CD14-positive monocyte (primary cell): ENCODE results near the gene AKAP9. TPM values are rescaled to one million over a fixed set of nuclear protein-coding genes. Genes with fewer than 3 reads are reported as not detected.

Experiments
- DNase-seq, 3 donors: peaks; one replicate each; pipeline ENCODE4 v3.0.0-alpha.2; 2011 to 2022
- H2AFZ ChIP-seq: 2 replicates; pipeline ENCODE4 v1.6.0; 2012; ENCODE audit warnings: mild to moderate bottlenecking, low read depth, low read length, inconsistent platforms; ENCODE audit not compliant: insufficient read depth, poor library complexity, severe bottlenecking
- H3K27ac ChIP-seq, 2 donors: 1 replicate in 1 of 2; 2 replicates in 1 of 2; pipeline ENCODE4 v1.5.1; 2012 to 2013; ENCODE audit warnings: low read length in 2 of 2, control low read depth in 1 of 2, inconsistent platforms in 1 of 2, low read depth in 1 of 2, mild to moderate bottlenecking in 1 of 2
- H3K27me3 ChIP-seq, 2 donors: one replicate each; pipeline versions ENCODE4 v1.6.0 to v1.6.1; 2011 to 2013; ENCODE audit warnings: low read length in 2 of 2; ENCODE audit not compliant: control insufficient read depth in 2 of 2, insufficient read depth in 2 of 2
- H3K36me3 ChIP-seq, 2 donors: replicated peaks in 1 of 2; 1 replicate in 1 of 2; 2 replicates in 1 of 2; pipeline versions ENCODE4 v1.5.1 to v1.6.1; 2012 to 2013; ENCODE audit warnings: low read length in 2 of 2, control low read depth in 1 of 2, inconsistent platforms in 1 of 2, mild to moderate bottlenecking in 1 of 2; ENCODE audit not compliant: insufficient read depth in 2 of 2, control insufficient read depth in 1 of 2
- H3K4me1 ChIP-seq, 2 donors: 1 replicate in 1 of 2; 2 replicates in 1 of 2; pipeline versions ENCODE4 v1.5.1 to v1.6.1; 2012 to 2013; ENCODE audit warnings: low read length in 2 of 2, control low read depth in 1 of 2, inconsistent platforms in 1 of 2, mild to moderate bottlenecking in 1 of 2, moderate library complexity in 1 of 2; ENCODE audit not compliant: insufficient read depth in 2 of 2, control insufficient read depth in 1 of 2
- H3K4me2 ChIP-seq: replicated peaks from 2 replicates; pipeline ENCODE3; 2012; ENCODE audit warnings: low read length, moderate library complexity, mild to moderate bottlenecking; ENCODE audit not compliant: poor library complexity, severe bottlenecking; ENCODE audit errors: extremely low read depth
- H3K4me3 ChIP-seq, 3 experiments: fragments of 200-600 bp in 1 of 3; sonication (generic) in 1 of 3; replicated peaks in 1 of 3; 1 replicate in 2 of 3; 2 replicates in 1 of 3; pipeline ENCODE4 v1.5.1; 2011 to 2013; ENCODE audit warnings: low read length in 3 of 3, mild to moderate bottlenecking in 3 of 3, control low read depth in 2 of 3, low read depth in 2 of 3, inconsistent platforms in 1 of 3, moderate library complexity in 1 of 3
- H3K79me2 ChIP-seq: 2 replicates; pipeline ENCODE4 v1.6.0; 2012; ENCODE audit warnings: mild to moderate bottlenecking, control low read depth, inconsistent platforms, low read length, moderate library complexity; ENCODE audit not compliant: insufficient read depth
- H3K9ac ChIP-seq: 2 replicates; pipeline ENCODE4 v1.6.0; 2017; ENCODE audit warnings: low read length, mild to moderate bottlenecking; ENCODE audit not compliant: insufficient read depth, poor library complexity, severe bottlenecking
- H3K9me3 ChIP-seq, 2 donors: replicated peaks in 1 of 2; 1 replicate in 1 of 2; 2 replicates in 1 of 2; pipeline versions ENCODE4 v1.5.1 to v1.6.1; 2012 to 2013; ENCODE audit warnings: low read length in 2 of 2, control low read depth in 1 of 2; ENCODE audit not compliant: control insufficient read depth in 1 of 2, insufficient read depth in 1 of 2
- H4K20me1 ChIP-seq: 2 replicates; pipeline ENCODE4 v1.6.0; 2012; ENCODE audit warnings: mild to moderate bottlenecking, low read length, control low read depth, moderate library complexity; ENCODE audit not compliant: insufficient read depth
- H3K27ac Mint-ChIP-seq, 7 donors: one replicate each; pipeline ENCODE4 v1.8.0; 2020; ENCODE audit warnings: mild to moderate bottlenecking in 7 of 7, mixed read lengths in 7 of 7, moderate library complexity in 6 of 7, inconsistent platforms in 2 of 7
- H3K27me3 Mint-ChIP-seq, 3 donors: one replicate each; pipeline ENCODE4 v1.8.0; 2021 to 2022; ENCODE audit warnings: low read depth in 3 of 3, mild to moderate bottlenecking in 3 of 3, mixed read lengths in 3 of 3, moderate library complexity in 3 of 3, inconsistent platforms in 1 of 3
- H3K36me3 Mint-ChIP-seq, 2 donors: one replicate each; pipeline ENCODE4 v1.8.0; 2020; ENCODE audit warnings: mixed read lengths in 2 of 2, inconsistent platforms in 1 of 2, mild to moderate bottlenecking in 1 of 2
- H3K4me1 Mint-ChIP-seq: one replicate; pipeline ENCODE4 v1.8.0; 2020; ENCODE audit warnings: mild to moderate bottlenecking, mixed read lengths
- H3K4me3 Mint-ChIP-seq, 2 donors: one replicate each; pipeline ENCODE4 v1.8.0; 2020; ENCODE audit warnings: mild to moderate bottlenecking in 2 of 2, mixed read lengths in 2 of 2, moderate library complexity in 1 of 2
- H3K9me3 Mint-ChIP-seq, 7 donors: one replicate each; pipeline ENCODE4 v1.8.0; 2020 to 2022; ENCODE audit warnings: mixed read lengths in 7 of 7, mild to moderate bottlenecking in 6 of 7, moderate library complexity in 6 of 7, inconsistent platforms in 2 of 7
- CTCF ChIP-seq: fragments of 200-600 bp; IDR thresholded peaks from one replicate; pipeline ENCODE4 v1.8.0; 2022; ENCODE audit warnings: antibody characterized with exemption, mild to moderate bottlenecking
- WGBS: methylation state at CpG from one replicate; pipeline ENCODE4 v1.1.5; 2013; ENCODE audit warnings: missing lambda C conversion rate; ENCODE audit not compliant: insufficient coverage; 5-methylcytosine and 5-hydroxymethylcytosine counted together
- intact Hi-C, 2 donors: fragments of 100-400 bp; cut with micrococcal nuclease; formaldehyde crosslinking; loops; one replicate each; pipeline versions ENCODE4 v1.15.0 to v1.15.1; 2023
- polyA plus RNA-seq, 3 donors: library from polyadenylated mRNA; depleted of rRNA in 1 of 3; unstranded in 2 of 3; stranded (reverse) in 1 of 3; fragments of 300-500 nt in 2 of 3; fragments of >200 nt in 1 of 3; fragmentation: Illumina TruSeq in 2 of 3; gene quantifications; 1 replicate in 2 of 3; 2 replicates in 1 of 3; pipeline ENCODE4 v1.2.3, GENCODE V29; 2012 to 2021

The AKAP9 gene
- polyA plus RNA-seq, 3 donors = 1.5 to 23.3 (median 7.3) TPM

DNA sequence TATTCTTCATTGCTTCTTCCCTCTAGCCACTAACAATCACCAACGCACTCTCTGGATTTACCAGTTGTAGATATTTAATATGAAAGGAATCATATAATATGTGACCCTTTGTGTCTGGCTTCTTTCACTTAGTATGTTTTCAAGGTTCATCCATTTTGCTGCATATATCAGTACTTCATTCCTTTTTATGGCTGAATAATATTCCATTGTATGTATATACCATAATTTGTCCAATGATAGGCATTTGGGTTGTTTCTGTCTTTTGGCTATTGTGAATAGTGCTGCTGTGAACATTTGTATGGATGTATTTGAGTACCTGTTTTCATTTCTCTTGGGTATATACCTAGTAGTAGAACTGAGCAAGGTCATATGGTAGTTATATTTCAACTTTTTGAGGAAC is 7.3 kb downstream of the AKAP9 start:
- peaks cover 33% of the 10 kb centered on the region for H3K4me1 Mint-ChIP-seq

DNA sequence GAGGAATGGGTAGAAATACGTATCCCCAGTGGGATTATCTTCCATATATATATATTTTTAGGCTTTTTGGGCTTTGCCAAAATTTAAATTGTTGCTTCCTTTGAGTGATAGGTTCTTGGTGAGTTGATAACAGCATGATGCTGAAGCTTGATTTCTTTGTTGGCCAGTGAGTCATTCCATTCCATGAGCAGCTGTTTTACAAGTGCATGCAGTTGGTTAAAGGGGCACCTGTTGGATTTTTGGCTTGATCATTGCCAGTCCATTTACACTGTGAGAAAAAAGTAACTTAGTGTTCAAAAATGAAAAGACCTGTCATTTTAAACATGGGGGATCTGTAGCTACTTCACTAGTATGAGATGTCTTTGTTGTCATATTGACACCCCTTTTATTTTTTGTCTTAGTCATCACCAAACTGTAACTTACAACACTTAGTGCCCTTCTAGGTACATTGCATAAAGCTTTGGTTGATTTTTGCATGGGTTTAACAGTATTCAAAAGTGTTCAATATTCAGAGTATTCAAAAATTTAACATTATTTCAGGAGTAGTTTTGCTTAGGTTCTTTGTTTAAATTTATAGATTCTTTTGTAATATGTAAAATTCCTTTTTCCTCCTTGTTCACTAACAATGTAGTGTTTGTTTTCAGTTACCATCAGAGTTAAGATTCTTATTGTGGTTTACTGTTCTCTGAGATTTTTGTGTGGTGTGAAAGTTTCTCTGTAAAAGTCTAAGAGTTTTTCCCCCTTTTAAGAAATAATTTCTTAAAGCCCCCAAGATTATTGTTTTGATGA is 8.8 kb downstream of the AKAP9 start:
- intact Hi-C loops = no loop called here
- H3K4me3 Mint-ChIP-seq = no peak overlapping the region
- H3K27me3 Mint-ChIP-seq = peaks cover 0 to 3% (median 0%) of the 10 kb centered on the region in 3 donors
- peaks cover 33% of the 10 kb centered on the region for H3K4me1 Mint-ChIP-seq
- WGBS = no CpG with 5 or more reads among the region's 1 CpG
- peaks cover 7 to 16% of the 10 kb centered on the region in 2 donors for H3K36me3 Mint-ChIP-seq
- Histone ChIP-seq H3K9ac (no peak overlapping the region), H3K4me2 (no peak overlapping the region), H3K4me1 (peaks cover 21 to 27% of the 10 kb centered on the region in 2 donors), H4K20me1 (peaks cover 22% of the 10 kb centered on the region), H3K9me3 (no peaks in the 10 kb centered on the region), H3K27me3 (no peaks in the 10 kb centered on the region), H3K36me3 (peaks cover 0 to 2% of the 10 kb centered on the region in 2 donors), H3K27ac (no peak overlapping the region), H3K79me2 (peaks cover 98% of the 10 kb centered on the region), H3K4me3 (no peak overlapping the region), H2AFZ (no peak overlapping the region)
- peak overlapping the region in 3 of 7 donors; percentile 7 to 38 (median 23) for H3K27ac Mint-ChIP-seq
- TF ChIP-seq CTCF = no peak
- peaks cover 0 to 2% (median 0%) of the 10 kb centered on the region in 7 donors for H3K9me3 Mint-ChIP-seq
- DNase-seq = no peak

More for the DNA sequence above, 7.3 kb downstream of the AKAP9 start:
- H3K9me3 Mint-ChIP-seq = peaks cover 0 to 2% (median 0%) of the 10 kb centered on the region in 7 donors
- DNase-seq = no peak
- peak overlapping the region in 1 of 7 donors; percentile 7 for H3K27ac Mint-ChIP-seq
- H3K27me3 Mint-ChIP-seq = peaks cover 0 to 3% (median 0%) of the 10 kb centered on the region in 3 donors
- Histone ChIP-seq H2AFZ (no peak overlapping the region), H3K9me3 (no peaks in the 10 kb centered on the region), H3K4me2 (no peak overlapping the region), H3K79me2 (peaks cover 99% of the 10 kb centered on the region), H3K4me1 (peaks cover 21 to 27% of the 10 kb centered on the region in 2 donors), H3K36me3 (peaks cover 0 to 2% of the 10 kb centered on the region in 2 donors), H3K27ac (no peak overlapping the region), H3K4me3 (no peak overlapping the region), H4K20me1 (peaks cover 12% of the 10 kb centered on the region), H3K9ac (no peak overlapping the region), H3K27me3 (no peaks in the 10 kb centered on the region)
- no peak for TF ChIP-seq CTCF
- no peak overlapping the region for H3K4me3 Mint-ChIP-seq
- WGBS = no CpG with 5 or more reads among the region's 1 CpG
- intact Hi-C loops = no loop called here
- H3K36me3 Mint-ChIP-seq = peaks cover 7 to 11% of the 10 kb centered on the region in 2 donors
